GM12878 (cell line): ENCODE data around the gene RMC1. TPM values are rescaled to one million over a fixed set of nuclear protein-coding genes. Genes with fewer than 3 reads are reported as not detected.

Source experiments
- ATAC-seq: fragments of 200-7000 bp; cut with Tn5 transposase; 3 replicates; pipeline ENCODE4 v1.9.1; 2020; ENCODE audit warnings: mild to moderate bottlenecking, moderate library complexity
- BruUV-seq: library from RNA; stranded (reverse); fragments of 400-500 nt; replicated peaks from 2 replicates; lab custom pipeline; 2021; lab: Mats Ljungman, UMichigan
- CTCF ChIA-PET: fragments of 300-600 bp; sonication (Branson Sonifier 250); formaldehyde crosslinking; extraction: SDS; loops from one replicate; lab custom pipeline; 2021; ENCODE audit warnings: inconsistent platforms; lab: Yijun Ruan, JAX
- POLR2A ChIA-PET: fragments of 350-600 bp; formaldehyde crosslinking; extraction: SDS; loops from one replicate; lab custom pipeline; 2021; ENCODE audit warnings: inconsistent platforms; lab: Charles Lee
- RAD21 ChIA-PET: fragments of 300-600 bp; sonication (Branson Sonifier 250); formaldehyde crosslinking; loops from one replicate; lab custom pipeline; 2023; ENCODE audit warnings: antibody characterized with exemption; ENCODE audit not compliant: unreplicated experiment; lab: Charles Lee
- SMC1A ChIA-PET: fragments of 300-600 bp; sonication (Branson Sonifier 250); formaldehyde crosslinking; loops from one replicate; lab custom pipeline; 2023; ENCODE audit not compliant: unreplicated experiment, uncharacterized antibody; lab: Charles Lee
- DNase-seq: peaks from one replicate; pipeline ENCODE4 v3.0.0-alpha.2; 2011; ENCODE audit warnings: low read depth, low spot score
- FAIRE-seq: peaks from 3 replicates; lab custom pipeline; 2011; peaks lifted over from hg19 to GRCh38; lab: Jason Lieb, UNC
- H2AFZ ChIP-seq: 2 replicates; pipeline ENCODE4 v1.6.0; 2011; ENCODE audit warnings: low read depth, low read length, control low read depth; ENCODE audit not compliant: control insufficient read depth
- H3K27ac ChIP-seq: 2 replicates; pipeline ENCODE4 v1.5.1; 2011; ENCODE audit warnings: control low read depth; ENCODE audit not compliant: control insufficient read depth, insufficient read depth
- H3K27me3 ChIP-seq, 2 experiments: replicated peaks in 1 of 2; 2 replicates each; pipeline versions ENCODE4 v1.6.0 to v1.6.1; 2011; ENCODE audit warnings: low read length in 1 of 2; ENCODE audit not compliant: control insufficient read depth in 2 of 2, insufficient read depth in 2 of 2
- H3K36me3 ChIP-seq, 2 experiments: 2 replicates each; pipeline ENCODE4 v1.5.1; 2011; ENCODE audit warnings: low read length in 1 of 2; ENCODE audit not compliant: control insufficient read depth in 2 of 2, insufficient read depth in 2 of 2
- H3K4me1 ChIP-seq: 2 replicates; pipeline ENCODE4 v1.6.1; 2011; ENCODE audit warnings: mild to moderate bottlenecking, low read length, moderate library complexity, mixed read lengths; ENCODE audit not compliant: control insufficient read depth, insufficient read depth
- H3K4me2 ChIP-seq: 2 replicates; pipeline ENCODE4 v1.6.0; 2011; ENCODE audit warnings: control low read depth; ENCODE audit not compliant: control insufficient read depth, insufficient read depth
- H3K4me3 ChIP-seq: fragments of 200-600 bp; sonication (generic); 2 replicates; pipeline ENCODE4 v1.5.1; 2016
- H3K79me2 ChIP-seq: 2 replicates; pipeline ENCODE4 v1.6.0; 2011; ENCODE audit warnings: low read length; ENCODE audit not compliant: control insufficient read depth, insufficient read depth
- H3K9ac ChIP-seq: 2 replicates; pipeline ENCODE4 v1.8.0; 2011; ENCODE audit warnings: low read length, control low read depth, mixed read lengths; ENCODE audit not compliant: control insufficient read depth, insufficient read depth
- H3K9me3 ChIP-seq: replicated peaks from 3 replicates; pipeline ENCODE4 v1.5.1; 2011; ENCODE audit warnings: mild to moderate bottlenecking, low read length; ENCODE audit not compliant: control insufficient read depth, insufficient read depth
- H4K20me1 ChIP-seq: 2 replicates; pipeline ENCODE4 v1.6.0; 2011; ENCODE audit not compliant: control insufficient read depth, insufficient read depth
- ASH2L ChIP-seq: fragments of 300-600, 200-600 bp; sonication (generic); IDR thresholded peaks from 2 replicates; pipeline ENCODE4 v1.6.1; 2017; ENCODE audit warnings: low read depth, mild to moderate bottlenecking, borderline replicate concordance
- BCL3 ChIP-seq: IDR thresholded peaks from 2 replicates; pipeline ENCODE4 v1.6.1; 2011; ENCODE audit warnings: borderline replicate concordance, low read depth, mild to moderate bottlenecking, moderate library complexity, low read length; ENCODE audit not compliant: insufficient read depth, poor library complexity, severe bottlenecking
- SMC3 ChIP-seq: IDR thresholded peaks from 2 replicates; pipeline ENCODE4 v1.6.1; 2011; ENCODE audit warnings: low read length, improper control_type of control experiment, borderline replicate concordance
- SUPT20H ChIP-seq: IDR thresholded peaks from 2 replicates; pipeline ENCODE4 v1.6.1; 2011; ENCODE audit warnings: low read depth, mild to moderate bottlenecking, low read length, moderate library complexity, borderline replicate concordance; ENCODE audit not compliant: control insufficient read depth
- ZBTB11 ChIP-seq: fragments of 450-650 bp; formaldehyde crosslinking; IDR thresholded peaks from 2 replicates; pipeline ENCODE4 v1.5.0; 2022; ENCODE audit warnings: mild to moderate bottlenecking, missing genetic modification characterization
- WGBS: methylation state at CpG from one replicate; pipeline ENCODE4 v1.1.6; 2016; ENCODE audit warnings: low lambda C conversion rate; ENCODE audit not compliant: insufficient replicate concordance, insufficient coverage; ENCODE audit errors: missing lambda C conversion rate; 5-methylcytosine and 5-hydroxymethylcytosine counted together
- in situ Hi-C: fragments of 300-500 bp; cut with MboI; formaldehyde crosslinking; loops from 9 replicates; pipeline ENCODE4 v1.14.3; 2018; ENCODE audit warnings: mixed read lengths
- intact Hi-C: fragments of 100-400 bp; cut with micrococcal nuclease; formaldehyde crosslinking; loops from one replicate; pipeline ENCODE4 v1.14.2; 2022; ENCODE audit not compliant: unreplicated experiment
- polyA plus RNA-seq, 11 experiments: library from polyadenylated mRNA; depleted of rRNA in 4 of 11; unstranded in 6 of 11; stranded (reverse) in 5 of 11; fragments of >200 nt; fragmentation: Nextera tagmentation in 4 of 11; fragmentation: Illumina TruSeq in 1 of 11; extraction: Ambion mirVana in 4 of 11; extraction: Trizol in 1 of 11; gene quantifications; 1 replicate in 1 of 11; 2 replicates in 10 of 11; pipeline versions ENCODE4 v1.2.1 to v1.2.3, GENCODE V29; 2011 to 2016; ENCODE audit warnings: inconsistent platforms in 2 of 11, missing spikeins in 2 of 11, low read depth in 1 of 11
- total RNA-seq, 4 experiments: library from RNA; depleted of rRNA in 3 of 4; stranded (reverse); fragments of >200 nt in 3 of 4; fragmentation: Illumina TruSeq in 1 of 4; extraction: Trizol in 1 of 4; gene quantifications; 2 replicates each; pipeline versions ENCODE4 v1.2.1 to v1.2.3, GENCODE V29; 2013 to 2021

RMC1 gene
- total and polyA plus RNA-seq, 10 of the 15 experiments (the other 5 are each of a cell fraction or from before 2014, with no cell fraction given): 8.4 to 57.6 (median 42.5) TPM

DNA sequence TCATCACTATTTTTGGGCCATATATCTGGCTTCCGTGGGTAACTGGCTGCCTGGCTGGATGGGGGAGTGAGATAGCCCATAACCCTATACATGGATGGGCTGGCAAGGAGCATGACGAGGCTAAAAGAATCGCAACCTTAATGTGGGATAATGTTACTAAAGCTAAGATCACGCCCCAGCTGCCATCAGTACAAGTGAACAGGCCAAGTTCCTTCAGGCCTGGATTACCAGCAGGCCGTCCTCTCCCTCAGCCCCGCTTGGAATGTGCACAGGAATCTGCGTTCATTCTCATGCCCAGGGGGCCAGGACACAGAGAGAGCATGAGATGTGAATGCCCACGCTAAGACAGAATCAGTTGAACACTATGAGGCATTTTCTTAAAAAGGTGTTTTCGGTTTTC lies 34.7 kb downstream of the RMC1 start:
- Histone ChIP-seq H3K4me2 (no peak overlapping the region), H3K27ac (no peak overlapping the region), H3K9ac (no peak overlapping the region), H3K36me3 (peaks cover 35 to 37% of the 10 kb centered on the region in 2 experiments), H3K9me3 (no peaks in the 10 kb centered on the region), H3K4me1 (peaks cover 31% of the 10 kb centered on the region), H2AFZ (no peak overlapping the region), H3K4me3 (no peak overlapping the region), H3K27me3 (no peaks in the 10 kb centered on the region), H4K20me1 (no peaks in the 10 kb centered on the region), H3K79me2 (no peaks in the 10 kb centered on the region)
- ChIA-PET RAD21 (no interaction called here), SMC1A (no interaction called here), POLR2A (no interaction called here), CTCF (interaction anchor here (1.0 kb wide), 1 partner anchor 57 kb away, joined by 4 read pairs; no protein-coding TSS in a partner anchor)
- FAIRE-seq: no peak
- TF ChIP-seq SMC3 (no peak), BCL3 (no peak), ZBTB11 (no peak), SUPT20H (no peak), ASH2L (no peak)
- intact Hi-C loops (no loop called here), in situ Hi-C loops (no loop called here)
- WGBS: 97% methylated on average over 9 of the region's 9 CpGs
- ATAC-seq: no peak
- no peak for DNase-seq
- BruUV-seq: no TSS peak
